Activated CD4-positive, alpha-beta T cell treated with anti-CD3 and anti-CD28 coated beads, Interleukin-2, amount 10 ng/mL, durations not matched to agents 7 days and 5 days (primary cell): ENCODE measurements around the gene GRAMD4. TPM values are rescaled to one million over a fixed set of nuclear protein-coding genes. Genes with fewer than 3 reads are reported as not detected.

Source experiments
- CTCF ChIA-PET: fragments of 350-600 bp; sonication (Branson Sonifier 250); formaldehyde crosslinking; loops from one replicate; lab custom pipeline; 2021; ENCODE audit warnings: antibody characterized with exemption; lab: Charles Lee
- POLR2A ChIA-PET: fragments of 350-600 bp; sonication (Branson Sonifier 250); formaldehyde crosslinking; loops from one replicate; lab custom pipeline; 2021; ENCODE audit warnings: antibody characterized with exemption; lab: Charles Lee
- DNase-seq: peaks from one replicate; pipeline ENCODE4 v3.0.0-alpha.2; 2020
- H3K27ac Mint-ChIP-seq: one replicate; pipeline ENCODE4 v1.8.0; 2021; ENCODE audit warnings: mild to moderate bottlenecking, moderate library complexity, mixed read lengths
- H3K27me3 Mint-ChIP-seq: one replicate; pipeline ENCODE4 v1.8.0; 2021; ENCODE audit warnings: mixed read lengths
- H3K36me3 Mint-ChIP-seq: one replicate; pipeline ENCODE4 v1.8.0; 2021; ENCODE audit warnings: low read depth, mixed read lengths
- H3K4me1 Mint-ChIP-seq: one replicate; pipeline ENCODE4 v1.8.0; 2021; ENCODE audit warnings: mixed read lengths
- H3K4me3 Mint-ChIP-seq: one replicate; pipeline ENCODE4 v1.8.0; 2021; ENCODE audit warnings: mild to moderate bottlenecking, moderate library complexity, mixed read lengths
- H3K9me3 Mint-ChIP-seq: one replicate; pipeline ENCODE4 v1.8.0; 2021; ENCODE audit warnings: mixed read lengths
- total RNA-seq, 2 experiments: library from RNA; stranded (reverse); gene quantifications; one replicate each; pipeline ENCODE4 v1.2.3, GENCODE V29; 2021

GRAMD4 gene
- total RNA-seq, 2 experiments from 2014 or later: 40.8 to 43.2 TPM

- Mint-ChIP-seq H3K27me3 (no peaks in the 10 kb centered on the region), H3K4me3 (no peak overlapping the region), H3K9me3 (no peaks in the 10 kb centered on the region), H3K27ac (no peak overlapping the region), H3K4me1 (peaks cover 20% of the 10 kb centered on the region), H3K36me3 (peaks cover 2% of the 10 kb centered on the region)
- CTCF ChIA-PET: interaction anchor here (1.5 to 2.7 kb wide), 2 partner anchors 10 to 92 kb away, joined by 3 to 8 read pairs; no protein-coding TSS in a partner anchor
- no peak for DNase-seq
- POLR2A ChIA-PET: no interaction called here
These were observed 34.9 kb downstream of the GRAMD4 start for GRCh38 chr22:46654927-46655595.

- no peaks in the 10 kb centered on the region for H3K27me3 Mint-ChIP-seq
- H3K36me3 Mint-ChIP-seq: peaks cover 2% of the 10 kb centered on the region
- H3K27ac Mint-ChIP-seq: no peak overlapping the region
- ChIA-PET POLR2A (no interaction called here), CTCF (interaction anchor here (1.5 kb wide), 1 partner anchor 11 kb away, joined by 3 read pairs; no protein-coding TSS in a partner anchor)
- peaks cover 30% of the 10 kb centered on the region for H3K4me1 Mint-ChIP-seq
- DNase-seq: no peak
- H3K9me3 Mint-ChIP-seq: no peaks in the 10 kb centered on the region
- no peak overlapping the region for H3K4me3 Mint-ChIP-seq
These were observed 35.8 kb downstream of the GRAMD4 start for GRCh38 chr22:46655861-46656608.

- H3K9me3 Mint-ChIP-seq: no peaks in the 10 kb centered on the region
- DNase-seq: no peak
- H3K27me3 Mint-ChIP-seq: no peaks in the 10 kb centered on the region
- no peak overlapping the region for H3K4me3 Mint-ChIP-seq
- H3K36me3 Mint-ChIP-seq: peaks cover 2% of the 10 kb centered on the region
- peaks cover 30% of the 10 kb centered on the region for H3K4me1 Mint-ChIP-seq
- POLR2A ChIA-PET: no interaction called here
- no peak overlapping the region for H3K27ac Mint-ChIP-seq
- CTCF ChIA-PET: no interaction called here
These were observed 36.9 kb downstream of the GRAMD4 start for GRCh38 chr22:46656856-46657654.

GRCh38 chr22:46657655-46657953 is 37.4 kb downstream of the GRAMD4 start:
- H3K4me1 Mint-ChIP-seq: peaks cover 28% of the 10 kb centered on the region
- POLR2A ChIA-PET: no interaction called here
- CTCF ChIA-PET: no interaction called here
- no peaks in the 10 kb centered on the region for H3K9me3 Mint-ChIP-seq
- H3K27me3 Mint-ChIP-seq: no peaks in the 10 kb centered on the region
- peaks cover 2% of the 10 kb centered on the region for H3K36me3 Mint-ChIP-seq
- no peak for DNase-seq
- H3K4me3 Mint-ChIP-seq: no peak overlapping the region
- H3K27ac Mint-ChIP-seq: no peak overlapping the region

- Mint-ChIP-seq H3K27ac (no peak overlapping the region), H3K4me3 (no peak overlapping the region), H3K36me3 (no peaks in the 10 kb centered on the region), H3K9me3 (no peaks in the 10 kb centered on the region), H3K4me1 (peaks cover 23% of the 10 kb centered on the region), H3K27me3 (no peaks in the 10 kb centered on the region)
- ChIA-PET POLR2A (no interaction called here), CTCF (no interaction called here)
- no peak for DNase-seq
These were observed 38.1 kb downstream of the GRAMD4 start for GRCh38 chr22:46657996-46658947.

GRCh38 chr22:46659059-46659790 is 39.0 kb downstream of the GRAMD4 start:
- POLR2A ChIA-PET: no interaction called here
- Mint-ChIP-seq H3K4me1 (peaks cover 16% of the 10 kb centered on the region), H3K4me3 (no peak overlapping the region), H3K9me3 (no peaks in the 10 kb centered on the region), H3K27ac (no peak overlapping the region), H3K27me3 (no peaks in the 10 kb centered on the region), H3K36me3 (no peaks in the 10 kb centered on the region)
- DNase-seq: no peak
- CTCF ChIA-PET: interaction anchor here (1.2 kb wide), 1 partner anchor 10 kb away, joined by 3 read pairs; no protein-coding TSS in a partner anchor

- Mint-ChIP-seq H3K36me3 (no peaks in the 10 kb centered on the region), H3K4me3 (no peak overlapping the region), H3K27me3 (no peaks in the 10 kb centered on the region), H3K4me1 (peaks cover 15% of the 10 kb centered on the region), H3K9me3 (no peaks in the 10 kb centered on the region), H3K27ac (no peak overlapping the region)
- ChIA-PET POLR2A (no interaction called here), CTCF (interaction anchor here (1.2 kb wide), 1 partner anchor 10 kb away, joined by 3 read pairs; no protein-coding TSS in a partner anchor)
- no peak for DNase-seq
These were observed 39.6 kb downstream of the GRAMD4 start for GRCh38 chr22:46659791-46660186.

GRCh38 chr22:46660604-46661201 is 40.5 kb downstream of the GRAMD4 start:
- Mint-ChIP-seq H3K27me3 (no peaks in the 10 kb centered on the region), H3K36me3 (no peaks in the 10 kb centered on the region), H3K27ac (no peak overlapping the region), H3K4me1 (peaks cover 15% of the 10 kb centered on the region), H3K9me3 (no peaks in the 10 kb centered on the region), H3K4me3 (no peak overlapping the region)
- ChIA-PET POLR2A (no interaction called here), CTCF (interaction anchor here (1.2 kb wide), 1 partner anchor 9 kb away, joined by 3 read pairs; no protein-coding TSS in a partner anchor)
- DNase-seq: no peak

- H3K27ac Mint-ChIP-seq: no peak overlapping the region
- ChIA-PET POLR2A (no interaction called here), CTCF (no interaction called here)
- H3K9me3 Mint-ChIP-seq: no peaks in the 10 kb centered on the region
- H3K4me1 Mint-ChIP-seq: peaks cover 15% of the 10 kb centered on the region
- no peak for DNase-seq
- H3K27me3 Mint-ChIP-seq: no peaks in the 10 kb centered on the region
- no peaks in the 10 kb centered on the region for H3K36me3 Mint-ChIP-seq
- no peak overlapping the region for H3K4me3 Mint-ChIP-seq
These were observed 41.1 kb downstream of the GRAMD4 start for GRCh38 chr22:46661221-46661851.

- ChIA-PET POLR2A (no interaction called here), CTCF (no interaction called here)
- H3K4me1 Mint-ChIP-seq: peaks cover 15% of the 10 kb centered on the region
- H3K9me3 Mint-ChIP-seq: no peaks in the 10 kb centered on the region
- H3K36me3 Mint-ChIP-seq: no peaks in the 10 kb centered on the region
- no peaks in the 10 kb centered on the region for H3K27me3 Mint-ChIP-seq
- no peak for DNase-seq
- no peak overlapping the region for H3K4me3 Mint-ChIP-seq
- no peak overlapping the region for H3K27ac Mint-ChIP-seq
These were observed 42.0 kb downstream of the GRAMD4 start for GRCh38 chr22:46662226-46662625.

- no peaks in the 10 kb centered on the region for H3K27me3 Mint-ChIP-seq
- H3K27ac Mint-ChIP-seq: no peak overlapping the region
- H3K9me3 Mint-ChIP-seq: no peaks in the 10 kb centered on the region
- ChIA-PET CTCF (no interaction called here), POLR2A (no interaction called here)
- DNase-seq: no peak
- no peak overlapping the region for H3K4me3 Mint-ChIP-seq
- peaks cover 15% of the 10 kb centered on the region for H3K4me1 Mint-ChIP-seq
- no peaks in the 10 kb centered on the region for H3K36me3 Mint-ChIP-seq
These were observed 42.8 kb downstream of the GRAMD4 start for GRCh38 chr22:46663001-46663400.
